Stimulated activated CD4-positive, alpha-beta T cell treated with anti-CD3 and anti-CD28 coated beads, Interleukin-4, amount 100 ng/mL, for 24 hours (primary cell): ENCODE results near the gene ZNF544.

ENCODE experiments used
- DNase-seq: peaks from one replicate; pipeline ENCODE4 v3.0.0-alpha.2; 2020

Gene ZNF544

DNA sequence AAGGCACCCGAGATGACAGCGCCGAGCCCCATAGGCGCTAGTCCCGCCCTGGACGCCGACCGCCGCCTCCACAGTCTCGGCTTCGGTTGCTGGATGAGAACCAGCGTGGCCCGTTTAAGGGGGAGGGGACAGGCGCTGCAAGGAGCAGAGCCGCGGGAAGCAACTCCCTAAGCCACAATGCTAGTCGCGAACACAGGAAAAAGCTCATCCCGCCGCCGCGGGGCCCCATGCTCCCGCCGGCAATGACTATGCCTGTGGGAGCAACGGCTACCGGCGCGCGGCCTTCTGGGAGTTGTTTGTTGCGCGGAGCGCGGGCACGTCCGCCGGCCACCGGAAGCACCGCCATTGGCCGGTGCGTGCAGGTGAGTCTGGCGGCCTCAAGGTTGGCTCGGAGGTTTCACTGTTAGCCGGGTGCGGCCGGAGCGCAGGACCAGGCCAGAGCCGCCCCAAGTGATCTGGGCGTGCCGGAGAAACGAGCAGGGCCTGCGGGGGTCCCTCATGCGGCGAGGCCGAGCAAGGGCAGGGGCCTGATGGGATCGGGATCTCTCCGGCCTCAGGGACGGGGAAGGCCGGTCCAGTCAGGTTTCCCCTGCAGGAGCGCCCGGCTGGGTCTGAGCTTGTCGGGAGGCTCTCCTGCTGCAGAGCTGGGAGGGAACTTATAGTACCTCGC lies at the start of gene ZNF544:
Gene ZNF544 (plus strand): TSS at position 330 of the 670 bp plus-strand sequence. CDS start 15,110 bp downstream, outside the sequence.
- DNase-seq, result peak; percentile 63

GRCh38 chr19:58181902-58182576 lies 46.7 kb upstream of the ZNF544 start:
- peak; percentile 69 for DNase-seq

DNA sequence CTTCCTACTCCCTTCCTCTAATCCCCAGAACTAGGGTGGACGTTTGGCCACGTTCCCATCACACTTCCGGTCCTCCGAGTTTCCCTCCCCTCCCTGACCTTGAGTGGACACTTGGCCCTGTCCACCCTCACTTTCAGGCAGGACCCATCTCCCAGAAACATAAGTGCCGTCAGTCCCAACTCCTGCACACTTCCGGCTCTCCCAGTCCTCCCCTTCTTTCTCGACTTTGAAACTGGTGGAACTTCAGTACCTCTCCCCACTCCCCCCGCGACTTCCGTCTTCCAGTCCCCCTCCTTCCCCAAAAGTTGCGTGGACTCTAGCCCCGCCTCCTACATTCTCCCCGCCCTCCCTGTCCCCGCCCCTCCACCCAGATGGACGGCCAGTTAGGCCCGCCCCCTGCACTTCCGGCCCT lies 46.1 kb upstream of the ZNF544 start:
- DNase-seq, result no peak

- peak; percentile 95 for DNase-seq
These were observed 45.5 kb upstream of the ZNF544 start, which contains the start of gene ZNF274 for GRCh38 chr19:58182989-58183816. Gene ZNF274 (plus strand): TSS chr19:58183061. CDS start chr19:58183966, 905 bp downstream.

GRCh38 chr19:58183817-58184215 lies 44.9 kb upstream of the ZNF544 start:
- DNase-seq, result no peak

DNA sequence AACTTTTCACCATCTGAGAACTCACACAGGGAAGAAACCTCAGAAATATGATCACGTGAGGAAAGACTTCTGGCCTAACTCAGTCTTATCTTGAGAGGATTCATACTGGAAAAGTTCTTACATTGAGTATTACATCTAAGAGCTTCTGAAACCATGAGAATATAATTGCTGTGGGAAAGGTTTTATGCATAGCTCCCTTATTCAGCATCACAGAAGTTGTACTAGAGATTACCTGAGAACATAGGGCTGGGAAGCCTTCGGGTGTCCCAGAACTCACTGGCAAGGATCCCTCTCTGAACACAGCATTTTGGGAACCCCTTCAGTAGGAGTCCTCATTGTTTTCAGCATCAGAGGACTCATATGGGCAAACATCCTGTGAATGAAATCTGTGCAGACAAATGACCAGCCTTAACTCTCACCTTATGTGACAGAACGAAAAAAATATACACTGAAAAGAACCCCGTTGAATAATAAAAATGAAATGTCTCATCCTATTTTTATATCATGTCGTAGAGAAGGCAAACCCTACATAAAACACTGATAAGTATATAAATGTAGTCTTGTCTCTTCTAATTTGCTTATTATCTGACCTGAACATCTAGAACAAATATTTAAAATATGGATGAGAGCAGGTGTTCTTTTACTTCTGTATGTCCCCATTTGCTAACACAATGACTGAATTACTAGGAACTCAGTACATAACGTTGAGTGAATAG lies 31.7 kb upstream of the ZNF544 start:
- no peak for DNase-seq

DNA sequence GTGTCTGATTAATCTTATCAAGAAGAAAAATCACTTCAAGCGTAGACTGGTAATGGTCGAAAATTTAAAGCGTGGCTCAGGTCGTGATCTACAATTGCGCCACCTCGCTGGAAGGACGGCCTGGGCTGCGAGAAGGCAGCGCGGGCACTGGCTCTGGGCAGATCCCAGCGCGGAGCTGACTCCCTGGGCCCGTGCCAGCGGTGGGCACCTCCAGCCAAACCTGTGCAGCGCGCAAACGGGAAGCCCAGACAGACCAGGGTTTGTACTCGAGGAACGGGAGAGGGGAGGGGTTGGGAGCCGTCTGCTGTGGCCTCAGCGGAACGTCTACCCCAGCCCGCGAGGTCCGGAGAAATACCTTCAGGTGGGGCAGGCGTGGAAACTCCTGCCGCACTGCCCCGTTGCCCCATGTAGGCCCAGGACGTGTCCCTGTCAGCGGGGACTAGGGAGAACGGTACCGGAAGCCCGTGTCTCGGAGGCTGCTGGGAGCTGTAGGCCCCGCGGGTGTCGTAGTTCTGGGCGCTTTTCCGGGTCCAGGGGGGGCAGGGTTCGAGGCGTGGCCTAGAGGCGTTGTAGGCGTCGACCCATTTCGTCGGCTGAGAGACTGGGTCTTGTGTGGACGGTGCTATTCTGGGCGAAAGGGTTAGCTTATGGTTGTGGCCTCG lies 24.8 kb upstream of the ZNF544 start:
- no peak for DNase-seq

- DNase-seq, result no peak
These were observed 24.1 kb upstream of the ZNF544 start for GRCh38 chr19:58204566-58204965.

DNA sequence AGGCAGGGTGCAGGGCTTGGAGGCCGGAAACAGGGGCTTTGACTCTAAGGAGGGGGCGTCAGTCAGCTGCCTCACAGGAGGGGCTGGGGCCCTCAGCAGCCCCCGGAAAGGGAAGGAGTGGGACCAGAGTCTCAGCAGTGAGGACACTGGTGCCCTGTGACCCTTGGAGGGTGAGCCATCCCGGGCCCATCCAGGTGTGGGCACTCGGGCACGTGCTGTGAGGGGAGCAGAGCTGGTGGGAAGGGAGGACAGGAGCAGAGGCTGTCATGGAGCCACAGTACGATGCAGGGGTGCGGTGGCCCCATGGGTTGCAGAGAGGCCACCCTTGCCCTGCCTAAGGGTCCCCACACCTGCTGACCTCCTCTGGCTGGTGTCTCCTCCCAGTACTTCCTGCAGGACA lies 19.1 kb upstream of the ZNF544 start:
- no peak for DNase-seq

DNA sequence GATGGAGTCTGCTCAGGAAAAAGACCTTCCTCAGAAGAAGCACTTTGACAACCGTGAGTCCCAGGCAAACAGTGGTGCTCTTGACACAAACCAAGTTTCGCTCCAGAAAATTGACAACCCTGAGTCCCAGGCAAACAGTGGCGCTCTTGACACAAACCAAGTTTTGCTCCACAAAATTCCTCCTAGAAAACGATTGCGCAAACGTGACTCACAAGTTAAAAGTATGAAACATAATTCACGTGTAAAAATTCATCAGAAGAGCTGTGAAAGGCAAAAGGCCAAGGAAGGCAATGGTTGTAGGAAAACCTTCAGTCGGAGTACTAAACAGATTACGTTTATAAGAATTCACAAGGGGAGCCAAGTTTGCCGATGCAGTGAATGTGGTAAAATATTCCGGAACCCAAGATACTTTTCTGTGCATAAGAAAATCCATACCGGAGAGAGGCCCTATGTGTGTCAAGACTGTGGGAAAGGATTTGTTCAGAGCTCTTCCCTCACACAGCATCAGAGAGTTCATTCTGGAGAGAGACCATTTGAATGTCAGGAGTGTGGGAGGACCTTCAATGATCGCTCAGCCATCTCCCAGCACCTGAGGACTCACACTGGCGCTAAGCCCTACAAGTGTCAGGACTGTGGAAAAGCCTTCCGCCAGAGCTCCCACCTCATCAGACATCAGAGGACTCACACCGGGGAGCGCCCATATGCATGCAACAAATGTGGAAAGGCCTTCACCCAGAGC lies 16.2 kb upstream of the ZNF544 start:
- no peak for DNase-seq

- DNase-seq, result no peak
These were observed 15.7 kb upstream of the ZNF544 start for GRCh38 chr19:58213075-58213369.

GRCh38 chr19:58217069-58217481 lies 11.6 kb upstream of the ZNF544 start:
- no peak for DNase-seq

DNA sequence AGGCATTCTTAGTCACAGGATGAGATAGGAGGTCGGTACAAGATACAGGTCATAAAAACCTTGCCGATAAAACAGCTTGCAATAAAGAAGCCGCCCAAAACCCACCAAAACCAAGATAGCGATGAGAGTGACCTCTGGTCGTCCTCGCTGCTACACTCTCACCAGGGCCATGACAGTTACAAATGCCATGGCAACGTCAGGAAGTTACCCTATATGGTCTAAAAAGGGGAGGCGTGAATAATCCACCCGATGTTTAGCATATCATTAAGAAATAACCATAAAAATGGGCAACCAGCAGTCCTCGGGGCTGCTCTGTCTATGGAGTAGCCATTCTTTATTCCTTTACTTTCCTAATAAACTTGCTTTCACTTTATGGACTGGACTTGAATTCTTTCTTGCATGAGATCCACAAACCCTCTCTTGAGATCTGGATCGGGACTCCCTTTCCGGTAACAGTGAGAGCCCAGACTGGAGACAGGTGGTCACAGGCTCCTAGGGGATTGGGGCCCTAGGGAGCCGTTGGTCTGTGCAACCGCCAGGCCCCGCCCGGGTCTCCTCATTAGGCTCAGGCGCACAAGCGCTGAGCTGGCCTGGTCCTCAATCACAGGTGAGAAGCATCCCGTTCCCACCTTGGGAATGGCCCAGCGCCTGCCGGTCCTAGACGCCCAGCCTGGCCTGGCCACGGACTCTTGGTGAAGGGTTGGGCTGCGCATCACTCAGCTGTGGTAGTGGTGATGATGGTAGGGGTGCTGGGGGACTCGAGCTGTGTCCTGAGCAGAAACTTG lies 10.9 kb upstream of the ZNF544 start:
- DNase-seq, result no peak

- peak; percentile 29 for DNase-seq
These were observed 9.8 kb upstream of the ZNF544 start for GRCh38 chr19:58218899-58219298.

DNA sequence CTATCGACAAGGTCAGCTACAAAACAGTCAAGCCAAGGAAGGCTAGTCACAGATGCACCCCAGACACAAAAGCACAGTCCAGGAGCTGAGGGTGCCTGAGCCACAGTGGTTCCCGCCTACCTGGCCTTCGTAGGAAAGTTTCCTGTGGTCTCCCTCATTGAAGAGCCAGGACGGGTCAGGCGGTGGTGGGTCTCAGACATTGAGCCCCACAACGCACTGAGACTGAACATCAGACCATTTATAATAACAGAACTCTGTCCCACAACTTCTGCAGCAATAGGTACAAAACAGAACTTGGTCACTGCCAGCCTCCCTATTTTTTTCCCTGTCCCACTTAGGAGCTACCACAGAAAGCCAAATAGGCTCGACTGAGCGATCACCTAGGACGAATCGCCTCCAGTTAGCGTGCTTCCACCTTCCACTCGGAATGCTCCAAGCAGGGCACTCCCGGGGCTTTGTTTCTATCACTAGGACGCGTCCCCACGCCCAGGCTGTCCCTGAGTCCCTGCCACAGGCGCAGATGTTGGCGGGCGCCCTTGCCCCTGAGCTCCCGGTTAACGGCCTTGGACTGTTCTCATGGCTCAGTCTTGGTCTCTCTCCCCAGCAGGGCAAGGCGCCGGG lies 640 bp upstream of the ZNF544 start:
- DNase-seq, result no peak

DNA sequence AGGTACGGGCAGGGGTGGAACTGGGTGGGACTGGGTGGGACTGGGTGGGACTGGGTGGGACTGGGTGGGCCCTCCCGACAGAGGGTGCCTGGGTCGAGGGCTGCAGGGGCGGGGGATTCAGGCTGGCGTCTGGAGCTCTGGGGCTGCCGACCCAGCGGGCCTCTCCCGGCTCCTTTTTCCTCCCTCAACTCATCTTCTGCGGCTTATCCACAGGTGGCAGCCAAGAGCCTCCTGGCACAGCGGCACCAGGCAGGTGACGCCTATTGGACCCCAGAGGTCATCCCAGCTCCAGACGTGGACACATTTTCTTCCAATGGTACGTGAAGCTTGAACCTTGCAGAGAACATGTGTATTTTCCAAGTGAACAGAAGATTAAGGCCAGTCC lies 533 bp downstream of the ZNF544 start:
- peak; percentile 15 for DNase-seq

GRCh38 chr19:58237324-58237723 lies 8.6 kb downstream of the ZNF544 start:
- no peak for DNase-seq

- no peak for DNase-seq
These were observed 14.6 kb downstream of the ZNF544 start for GRCh38 chr19:58243351-58243750.

DNA sequence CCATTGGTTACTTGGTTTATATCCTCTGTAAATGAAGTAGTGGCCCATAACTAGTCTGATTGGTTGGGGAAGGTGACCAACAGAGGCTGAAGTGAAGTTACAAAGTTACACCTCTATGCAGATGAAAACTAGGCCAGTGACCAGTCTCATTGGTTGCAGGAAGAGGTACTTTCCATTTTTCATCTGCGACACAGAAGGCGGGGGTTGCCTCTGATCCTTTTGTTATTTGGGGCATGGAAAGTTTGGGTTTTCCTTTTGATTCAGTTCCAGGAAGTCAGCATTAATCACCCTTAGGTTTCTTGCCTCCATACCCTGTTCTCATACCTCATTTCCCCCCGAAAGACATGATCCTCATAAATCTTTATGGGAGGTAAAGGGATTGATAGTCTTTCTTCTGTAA lies 20.2 kb downstream of the ZNF544 start:
- DNase-seq, result no peak

DNA sequence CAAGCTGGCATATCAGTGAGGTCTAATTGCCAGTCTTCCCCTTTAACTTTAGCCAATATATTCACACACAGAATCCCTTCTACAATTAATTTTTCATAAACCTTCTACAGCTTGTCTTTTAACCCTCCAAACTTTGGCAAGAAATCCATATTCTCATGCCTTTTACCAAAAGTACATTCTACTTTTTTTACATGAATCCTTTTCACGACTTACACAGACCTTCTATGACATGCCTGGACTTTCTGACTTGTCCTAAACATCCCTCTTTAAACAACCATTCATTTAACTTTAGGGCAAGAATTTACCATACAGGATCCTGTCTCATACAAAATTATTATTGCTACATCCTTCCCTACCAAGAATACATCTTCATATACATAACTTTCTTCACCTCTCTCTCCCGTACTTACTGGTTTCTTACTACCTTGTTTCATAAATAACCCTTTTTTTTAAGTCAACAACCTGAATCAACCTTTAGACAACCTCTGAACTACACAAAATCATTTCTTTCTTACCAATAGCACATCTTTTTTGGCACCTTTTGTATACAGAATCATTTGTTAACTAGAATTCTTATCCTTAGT lies 23.5 kb downstream of the ZNF544 start:
- no peak for DNase-seq
